Measurements from ENCODE around the gene KCNH5. TPM values are rescaled to one million over a fixed set of nuclear protein-coding genes. Genes with fewer than 3 reads are reported as not detected.

Gene KCNH5
- total RNA-seq, 1 donor from 2014 or later, result not detected

DNA sequence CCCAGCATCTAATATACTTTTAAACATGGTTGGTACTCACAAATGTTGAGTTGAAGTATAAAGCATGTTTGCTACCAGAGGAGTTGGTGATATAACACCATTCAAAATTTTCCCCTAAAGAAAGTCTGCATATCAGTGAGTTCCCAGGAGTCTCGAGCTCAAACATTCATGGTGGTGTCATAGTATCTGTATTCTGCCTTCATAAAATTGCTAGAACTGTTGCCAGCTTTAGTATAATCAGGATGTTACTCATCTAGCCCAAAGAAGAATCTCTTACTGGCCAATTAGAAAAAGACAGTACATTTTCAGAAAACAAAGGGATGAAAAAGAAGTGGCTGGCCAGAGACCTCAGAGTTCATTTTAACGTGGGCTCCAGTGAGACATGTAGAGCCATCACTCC, 374.7 kb downstream of the KCNH5 start:
- no peak for ATAC-seq

DNA sequence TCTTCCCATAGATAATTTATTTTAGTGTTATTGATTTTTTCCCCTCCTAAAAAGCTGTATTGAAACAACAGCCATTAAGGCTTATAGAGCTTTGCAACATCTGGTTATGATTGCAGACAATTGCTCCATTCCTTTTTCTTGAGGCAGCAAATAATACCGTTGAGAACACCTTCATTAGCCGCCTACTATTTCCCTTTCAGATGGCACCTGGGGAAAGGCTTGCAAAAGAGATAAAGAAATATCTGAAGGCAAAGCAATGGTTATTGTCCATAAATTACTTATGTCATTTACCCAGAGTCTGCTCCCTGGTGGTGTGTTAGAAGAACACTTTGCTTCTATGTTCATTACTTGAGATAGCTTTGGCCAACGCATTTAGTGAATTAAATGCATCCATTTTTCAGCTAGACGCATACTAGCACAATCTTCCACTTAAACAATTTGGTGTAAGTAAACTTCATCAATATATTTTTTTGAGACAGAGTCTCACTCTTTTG, 377.8 kb downstream of the KCNH5 start:
- no peak for ATAC-seq

DNA sequence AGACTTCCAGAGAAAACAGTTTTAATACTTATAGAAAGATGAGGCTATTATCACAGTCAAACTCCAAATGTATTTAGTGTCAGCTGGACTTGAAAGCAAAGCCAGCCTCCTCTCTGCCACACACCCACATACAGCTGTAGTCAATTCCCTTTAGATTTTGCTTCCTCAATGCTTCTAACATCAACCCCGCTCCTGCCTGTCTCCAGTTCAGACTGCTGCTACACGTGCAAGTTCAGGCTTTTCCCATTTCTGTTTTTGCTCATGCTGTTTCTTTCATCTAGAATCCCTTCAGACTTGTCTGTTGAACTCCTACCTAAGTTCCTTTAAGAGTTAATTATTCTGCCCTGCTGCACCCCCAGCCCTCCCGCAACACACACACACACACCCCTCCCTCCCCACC, 380.0 kb downstream of the KCNH5 start:
- ATAC-seq, result peak; percentile 47

DNA sequence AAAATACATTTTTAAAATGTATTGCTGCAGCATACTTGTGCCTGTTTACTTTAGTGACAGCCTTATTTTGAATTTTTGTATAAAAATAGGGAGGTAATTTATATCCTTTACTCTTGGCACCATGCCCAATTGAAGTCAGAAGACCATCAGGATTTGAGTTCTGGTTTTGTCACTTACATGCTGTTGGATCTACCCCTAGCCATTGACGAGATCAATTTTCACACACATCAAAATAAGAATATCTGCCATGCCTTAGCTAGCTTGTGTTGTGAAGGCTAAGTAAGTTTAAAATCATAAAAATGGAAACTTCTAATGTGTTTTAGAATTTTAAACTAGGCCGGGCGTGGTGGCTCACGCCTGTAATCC, 381.8 kb downstream of the KCNH5 start:
- ATAC-seq, result no peak

DNA sequence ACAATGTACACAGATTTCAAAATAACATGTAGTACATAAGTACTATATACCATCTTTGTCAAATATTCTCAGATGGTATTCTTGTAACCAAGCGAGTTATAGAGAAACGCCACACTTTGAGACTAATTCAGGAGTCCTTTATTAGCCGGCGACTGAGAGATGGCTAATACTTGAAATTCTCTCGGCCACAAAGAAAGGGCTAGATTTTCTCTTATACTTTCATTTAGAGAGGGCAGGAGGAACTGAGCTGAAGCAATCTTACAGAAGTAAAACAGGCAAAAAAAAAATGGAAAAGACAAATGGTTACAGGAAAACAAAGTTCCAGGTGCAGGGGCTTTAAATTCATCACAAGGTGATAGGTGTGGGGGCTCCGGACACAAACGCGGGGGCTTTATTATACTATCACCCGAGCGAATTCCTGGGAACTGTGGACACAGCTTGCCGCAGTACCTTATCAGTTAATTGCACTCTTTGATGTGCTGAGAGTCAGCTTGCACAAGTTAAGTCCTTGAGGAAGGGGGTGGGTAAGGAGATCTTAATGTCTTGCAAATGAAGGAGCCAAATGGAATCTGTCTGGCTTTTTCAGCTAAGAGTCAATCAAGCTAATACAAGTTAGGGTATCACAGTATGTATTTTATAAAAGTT, 382.3 kb downstream of the KCNH5 start:
- no peak for ATAC-seq

DNA sequence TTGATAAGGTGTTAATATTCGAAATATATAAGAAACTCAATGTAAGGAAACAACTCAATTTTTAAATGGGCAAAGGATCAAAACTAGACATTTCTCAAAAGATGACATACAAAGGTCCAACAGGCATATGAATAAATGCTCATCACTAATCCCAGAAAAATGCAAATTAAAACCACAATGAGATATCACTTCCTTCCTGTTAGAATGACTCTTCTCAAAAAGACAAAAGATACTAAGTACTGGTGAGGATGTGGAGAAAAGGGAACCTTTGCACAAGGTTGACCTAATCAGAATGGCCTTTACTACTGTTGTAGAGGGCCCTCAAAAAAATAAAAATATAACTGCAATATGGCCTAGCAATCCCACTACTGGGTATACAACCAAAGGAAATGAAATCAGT, 383.4 kb downstream of the KCNH5 start:
- no peak for ATAC-seq

DNA sequence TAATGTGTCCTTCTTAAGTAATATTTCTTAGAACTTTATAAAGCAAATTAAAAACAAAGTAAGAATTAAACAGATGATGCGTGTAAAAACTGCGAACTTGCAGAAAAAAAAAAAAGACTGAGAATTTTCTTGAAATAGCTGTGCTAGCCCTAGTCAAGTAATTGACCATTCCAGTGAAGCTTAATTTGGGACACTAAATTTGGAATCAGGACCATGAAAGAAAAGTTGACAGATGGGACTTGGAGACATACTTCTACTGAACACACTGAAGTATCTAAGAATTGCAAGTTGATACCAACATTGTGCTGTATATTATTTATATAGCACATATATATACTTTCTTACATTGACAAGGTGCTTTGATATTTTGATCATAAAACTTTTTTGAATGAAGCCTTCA, 386.6 kb downstream of the KCNH5 start:
- no peak for ATAC-seq

DNA sequence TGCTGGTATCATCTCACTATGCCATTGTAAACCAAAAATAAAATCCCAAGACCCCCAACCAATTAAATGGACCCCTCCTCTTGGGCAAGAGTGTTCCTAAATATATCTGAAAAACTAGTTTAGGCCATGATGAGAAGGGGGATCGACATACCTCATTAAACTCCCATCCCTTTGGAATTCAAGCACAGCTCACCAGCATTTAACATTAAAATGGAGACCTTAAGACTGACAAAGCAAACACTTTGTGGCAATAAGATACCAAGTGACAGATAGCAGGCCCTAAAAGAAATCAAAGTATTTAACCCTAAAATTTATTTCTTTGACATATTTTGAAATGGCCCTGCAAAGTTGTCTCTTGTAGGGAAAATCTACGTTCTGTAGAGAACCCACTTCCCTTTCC, 387.9 kb downstream of the KCNH5 start:
- ATAC-seq, result no peak

DNA sequence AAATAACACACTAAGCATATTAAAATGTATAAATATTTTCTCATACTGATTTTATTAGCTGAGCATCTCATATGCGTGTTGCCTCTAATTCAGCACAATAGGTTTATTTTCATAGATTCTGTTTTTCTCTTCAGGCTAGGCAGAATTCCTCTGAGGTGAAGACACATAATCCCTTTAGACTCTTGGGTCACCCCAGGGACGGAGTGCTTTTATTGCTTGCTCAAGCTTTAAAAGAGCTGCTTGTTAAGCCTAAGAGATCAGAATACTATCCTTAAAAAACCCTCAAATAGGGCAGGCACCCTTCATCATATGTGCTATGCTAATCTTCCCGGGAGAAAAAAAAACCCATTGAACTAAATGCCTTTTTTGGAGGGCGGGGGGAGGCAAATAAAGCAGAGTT, 390.1 kb downstream of the KCNH5 start:
- no peak for ATAC-seq

DNA sequence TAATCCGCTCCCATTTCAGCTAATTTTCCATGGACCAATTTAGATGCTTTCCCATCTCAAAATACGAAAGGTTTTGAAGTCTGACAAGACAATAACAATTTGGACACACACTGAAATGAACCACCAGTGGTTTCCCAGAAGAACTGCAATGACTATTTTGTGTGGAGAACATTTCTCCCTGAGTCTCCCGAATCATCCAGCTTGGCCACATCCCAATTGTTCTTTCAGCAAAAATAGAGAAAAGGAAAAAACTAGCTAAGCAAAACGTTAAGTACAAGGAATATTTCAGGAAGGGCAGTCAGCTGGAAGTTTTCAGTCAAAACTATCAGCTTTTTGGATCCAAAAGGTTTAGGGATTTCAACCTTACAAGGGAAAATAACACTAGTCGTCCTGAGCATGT, 390.6 kb downstream of the KCNH5 start:
- ATAC-seq, result no peak

Other genes with a start within 250 kb of the KCNH5 start
- gene RHOJ, start 159.0 kb upstream of the KCNH5 start, total RNA-seq, result 2.0 TPM